Activated T-cell treated with anti-CD3 and anti-CD28 coated beads, Interleukin-2, amount 50 U/mL, for 48 hours (primary cell): ENCODE data around the gene KIF26B.

ENCODE experiments used
- DNase-seq, 2 experiments: peaks; one replicate each; pipeline ENCODE4 v3.0.0-alpha.2; 2020

Gene KIF26B

DNA sequence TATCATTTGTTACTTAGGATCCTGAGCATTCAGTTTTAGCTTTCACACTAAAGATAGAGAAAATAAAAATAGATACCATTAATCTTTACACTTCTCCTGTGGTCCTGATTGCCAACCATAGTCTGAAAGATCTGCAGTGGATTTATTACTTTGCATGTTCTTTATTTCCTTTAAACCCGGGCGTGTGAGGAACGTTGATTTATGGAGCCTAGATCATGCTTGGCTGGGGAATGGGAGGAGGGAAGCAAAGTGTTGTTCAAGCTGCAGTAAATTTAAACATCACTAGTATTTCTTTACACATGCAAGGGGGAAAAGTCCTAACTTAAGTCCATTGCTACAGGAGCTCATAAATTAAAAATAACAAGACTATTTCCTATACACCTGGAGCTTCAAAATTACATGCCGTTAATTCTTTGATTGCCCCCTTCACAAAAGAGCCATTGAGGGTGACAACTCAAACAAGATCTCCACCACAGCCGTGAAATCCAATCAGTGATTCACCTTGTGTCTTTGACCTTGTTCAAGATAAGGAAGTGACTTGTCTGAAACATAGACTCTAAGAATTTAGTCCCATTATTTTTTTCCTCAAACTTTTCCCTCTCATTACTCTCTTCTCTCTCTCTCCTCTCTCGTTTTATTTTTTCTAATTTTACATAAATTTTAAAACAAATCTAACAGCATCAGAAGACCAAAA is 282.7 kb downstream of the KIF26B start:
- DNase-seq = no peak

DNA sequence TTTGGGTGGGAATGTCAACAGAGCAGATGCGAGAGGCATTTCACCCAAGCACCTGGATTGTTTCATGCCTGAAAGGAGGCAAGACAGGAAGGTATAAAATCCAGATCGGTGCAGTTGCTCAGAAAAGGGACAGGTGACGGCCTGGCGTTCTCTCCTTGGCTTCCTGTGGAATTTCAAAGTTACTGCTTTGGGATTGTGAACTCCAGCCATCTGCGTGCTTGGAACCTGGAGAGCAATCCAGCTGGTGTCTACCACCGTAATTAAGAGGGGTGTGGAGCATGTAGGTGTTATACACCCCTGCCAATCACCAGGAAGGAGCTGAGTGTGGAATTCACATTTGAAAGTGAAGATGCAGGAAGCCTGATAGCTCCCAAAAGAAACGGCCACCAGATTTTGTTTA is 286.1 kb downstream of the KIF26B start:
- DNase-seq = no peak

GRCh38 chr1:245441689-245442088 is 286.9 kb downstream of the KIF26B start:
- no peak for DNase-seq

DNA sequence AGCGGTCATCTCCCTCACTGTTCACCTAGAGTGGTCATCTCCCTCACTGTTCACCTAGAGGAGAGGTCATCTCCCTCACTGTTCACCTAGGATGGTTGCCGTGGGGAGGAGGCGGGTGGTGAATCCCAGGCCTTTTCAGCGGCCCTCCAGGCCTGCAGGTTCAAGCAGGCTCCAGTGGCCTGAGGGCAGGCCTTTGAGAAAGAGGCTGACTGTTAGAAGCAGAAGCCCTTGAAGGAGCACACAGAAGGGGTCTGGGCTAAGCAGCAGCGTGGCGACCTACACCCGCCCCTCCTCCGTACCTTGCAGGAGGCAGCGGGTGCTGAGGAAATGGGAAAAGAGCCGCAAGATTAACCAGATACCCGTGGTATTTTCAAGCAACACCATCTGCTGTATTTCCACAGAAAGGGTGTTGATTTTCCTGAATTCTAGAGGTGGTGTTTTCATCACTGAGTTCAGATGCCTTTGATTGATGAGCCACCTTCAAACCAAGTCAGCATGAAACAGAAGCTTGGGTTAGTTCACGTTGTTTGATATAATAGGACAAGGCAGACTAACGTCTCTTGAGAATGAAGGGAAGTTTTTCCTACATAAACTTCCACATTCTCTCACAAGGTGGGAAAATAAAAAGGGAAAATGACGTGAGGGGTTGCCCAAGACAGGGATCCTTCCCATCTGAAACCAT is 289.5 kb downstream of the KIF26B start:
- no peak for DNase-seq

DNA sequence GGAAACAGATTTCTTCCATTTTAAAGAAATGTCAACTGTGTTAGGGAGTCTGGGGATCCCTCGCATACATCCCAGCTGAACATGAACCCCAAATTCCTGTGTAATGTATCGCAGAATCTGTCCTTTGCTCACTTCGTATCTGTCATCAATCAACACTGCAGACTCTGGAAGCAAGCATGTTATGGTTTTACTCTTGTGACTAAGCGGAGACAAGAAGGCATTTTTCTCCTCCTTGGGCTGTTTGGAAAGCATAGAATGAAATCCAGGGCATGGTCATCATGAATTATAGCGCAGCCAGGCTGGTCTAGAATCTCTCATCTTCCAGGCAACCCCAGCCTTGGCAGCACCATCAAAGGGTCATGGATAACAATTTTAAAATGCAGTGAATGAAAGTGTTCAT is 290.2 kb downstream of the KIF26B start:
- no peak for DNase-seq

GRCh38 chr1:245448531-245448930 is 293.7 kb downstream of the KIF26B start:
- DNase-seq = no peak

DNA sequence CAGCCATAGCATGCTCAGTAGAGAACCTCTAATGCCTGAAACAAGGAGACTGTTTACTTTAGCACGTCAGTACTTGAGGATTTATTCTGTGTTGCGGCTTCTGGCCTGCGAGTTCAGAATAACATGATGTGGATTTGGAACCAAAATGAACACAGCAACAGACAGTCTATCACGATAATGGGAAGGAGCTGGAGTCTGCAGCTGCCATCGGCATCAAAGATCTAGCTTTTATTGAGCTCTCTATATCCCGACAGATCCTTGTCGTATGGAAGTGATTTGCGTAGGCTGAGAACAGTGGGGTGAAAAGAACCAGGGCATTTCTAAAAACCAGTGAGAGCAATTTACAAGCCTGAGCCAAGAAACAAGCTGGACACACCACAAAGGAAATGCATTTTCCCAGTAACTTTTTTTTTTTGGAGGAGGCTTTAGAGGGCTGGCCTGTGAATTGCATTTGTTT is 294.2 kb downstream of the KIF26B start:
- no peak for DNase-seq

DNA sequence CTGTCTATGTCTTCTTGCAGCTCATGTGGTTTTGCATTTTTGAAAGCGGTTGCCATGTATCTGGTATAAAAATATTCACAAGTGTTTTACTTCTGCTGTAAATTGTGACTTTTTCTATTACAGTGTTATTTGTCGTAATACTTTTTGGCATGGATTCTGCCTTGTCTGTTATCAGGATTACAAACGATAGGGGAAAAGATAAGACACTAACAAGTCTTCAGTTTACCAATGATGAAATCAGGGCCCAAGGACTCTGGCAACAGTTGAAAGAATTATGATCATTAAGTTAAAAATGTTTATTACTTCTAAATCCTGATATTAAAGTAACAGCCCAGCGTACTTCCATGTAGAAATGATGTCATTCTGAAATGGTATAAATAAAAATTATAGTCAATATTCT is 298.8 kb downstream of the KIF26B start:
- no peak for DNase-seq

- no peak for DNase-seq
Observed at GRCh38 chr1:245454051-245454450, 299.3 kb downstream of the KIF26B start.

DNA sequence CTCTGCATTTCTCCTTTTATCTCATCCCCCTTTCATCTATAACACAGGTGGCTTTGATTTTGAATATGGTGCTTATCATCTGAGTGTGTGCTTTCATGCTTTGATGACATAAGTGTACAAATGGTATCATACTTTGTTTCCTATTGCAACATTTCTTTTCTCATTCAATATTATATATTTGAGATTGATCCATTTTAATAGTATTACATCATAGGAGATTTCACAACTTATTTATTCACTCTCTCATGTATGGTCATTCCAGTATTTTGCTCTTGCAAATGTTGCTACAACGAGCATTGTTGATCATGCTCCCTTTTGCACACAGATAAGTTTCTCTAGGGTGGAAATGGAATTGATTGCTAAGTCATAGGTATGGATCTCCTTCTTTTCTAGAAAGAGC is 302.8 kb downstream of the KIF26B start:
- DNase-seq = no peak

DNA sequence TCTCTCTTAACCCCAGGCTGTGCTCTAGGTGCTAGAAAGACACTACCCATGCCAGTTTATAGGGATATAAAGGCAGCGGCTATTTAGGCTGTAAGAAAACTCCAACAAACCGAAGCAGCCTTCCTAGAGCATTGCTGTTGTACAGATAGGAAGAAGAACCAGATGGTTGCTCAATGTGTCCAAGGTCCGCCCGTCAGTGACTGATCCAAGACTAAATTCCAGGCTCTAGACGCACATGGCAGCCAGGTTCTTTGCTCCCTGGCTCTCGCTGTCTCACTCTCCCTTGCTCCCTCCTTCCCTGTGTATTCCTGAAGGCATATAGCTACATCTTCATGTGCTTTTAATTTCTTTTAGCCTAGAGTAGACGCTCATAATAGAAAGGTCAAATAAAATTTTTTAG is 303.4 kb downstream of the KIF26B start:
- no peak for DNase-seq

DNA sequence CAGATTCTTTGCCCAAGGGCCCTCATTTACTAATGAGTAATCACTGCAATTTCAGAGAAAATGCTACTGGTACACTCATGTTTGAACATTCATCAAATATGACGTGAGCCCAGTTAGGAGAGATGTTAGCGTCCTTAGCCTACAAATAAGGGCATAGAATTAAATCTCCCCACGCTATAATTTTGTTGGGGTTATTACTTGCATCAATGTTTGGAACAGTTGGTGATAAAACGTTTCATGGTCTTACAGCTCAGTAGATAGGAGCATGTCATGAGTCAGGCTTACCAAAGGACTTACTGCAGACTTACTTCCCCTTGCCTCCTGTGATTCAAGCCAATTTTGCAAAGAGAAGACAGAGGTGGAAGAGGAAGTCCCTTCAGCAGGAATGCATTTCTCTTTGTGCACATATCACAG is 304.0 kb downstream of the KIF26B start:
- DNase-seq = no peak

DNA sequence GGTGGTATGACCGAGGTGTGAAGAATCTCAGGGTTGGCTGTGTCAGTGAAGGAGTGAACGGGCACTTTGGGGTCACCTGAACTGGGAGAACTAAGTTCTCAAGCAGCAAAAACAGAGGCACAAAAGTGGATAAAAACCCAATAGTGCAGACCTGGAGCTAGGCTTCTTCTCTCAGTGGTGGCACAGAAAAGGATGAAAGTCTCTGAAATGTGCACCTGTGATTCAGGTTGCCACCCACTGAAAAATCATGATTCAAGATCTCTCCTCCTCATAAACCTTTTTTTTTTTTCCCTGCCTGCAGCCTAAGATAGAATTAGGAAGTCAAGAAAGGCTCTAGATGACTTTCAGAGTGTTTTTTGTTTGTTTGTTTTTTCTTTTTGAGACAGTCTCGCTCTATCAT is 304.8 kb downstream of the KIF26B start:
- DNase-seq = no peak

GRCh38 chr1:245461681-245462080 is 306.9 kb downstream of the KIF26B start:
- DNase-seq = no peak

DNA sequence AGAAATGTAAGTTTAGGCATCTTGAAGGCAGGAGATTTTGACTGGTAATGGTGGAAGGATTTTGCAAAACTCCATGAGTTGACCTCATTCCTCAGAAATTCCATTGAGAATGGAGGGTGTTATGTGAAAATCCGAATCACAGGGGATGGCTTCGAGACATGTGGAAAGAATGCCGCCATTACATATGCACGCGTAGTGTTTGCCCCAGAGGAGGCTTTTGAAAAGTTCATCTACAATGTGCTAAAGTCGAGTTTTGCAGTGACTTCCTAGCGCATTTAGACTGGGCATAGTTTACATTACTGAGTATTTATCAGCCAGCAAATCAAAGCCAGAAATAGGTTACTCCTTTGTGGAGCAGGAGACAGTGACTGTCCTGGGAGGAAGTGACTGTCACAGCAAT is 307.4 kb downstream of the KIF26B start:
- DNase-seq = no peak

DNA sequence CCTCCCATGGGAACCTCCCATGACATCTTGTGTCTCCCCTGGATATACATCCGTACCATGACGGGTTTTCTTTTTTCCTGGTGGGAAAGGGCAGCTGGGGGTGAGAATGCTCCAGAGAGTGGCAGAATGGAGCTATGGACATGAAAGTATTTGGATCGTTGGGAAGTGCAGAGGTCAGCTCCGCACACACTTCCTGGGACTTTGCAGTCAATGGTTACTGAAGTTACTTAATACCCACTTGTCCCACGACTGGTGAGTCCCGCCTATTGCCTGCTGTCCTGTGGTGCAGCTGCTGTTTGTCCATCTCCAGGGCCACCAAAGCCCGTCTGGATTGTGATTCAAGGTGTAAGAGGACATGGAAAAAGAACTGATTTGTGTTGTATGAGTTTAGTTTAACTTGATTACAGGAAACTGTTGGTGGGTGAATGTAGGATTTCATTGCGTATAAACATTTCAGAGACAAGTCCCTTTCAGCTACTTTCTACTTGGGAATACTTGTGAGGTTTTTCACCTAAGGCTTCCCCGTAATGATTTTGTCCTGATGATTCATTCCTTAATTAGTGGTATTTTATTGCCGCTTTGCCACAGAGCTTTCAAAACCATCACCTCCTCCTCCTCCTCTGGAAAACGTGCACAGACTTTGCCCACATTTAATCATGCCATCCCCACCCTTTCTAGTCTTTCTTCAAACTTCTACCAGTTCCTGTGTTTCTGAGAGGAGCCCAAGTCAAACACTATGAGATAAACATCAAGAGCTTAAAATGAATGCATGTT is 308.8 kb downstream of the KIF26B start:
- DNase-seq = no peak

- DNase-seq = no peak
Observed at GRCh38 chr1:245464290-245464689, 309.5 kb downstream of the KIF26B start.

GRCh38 chr1:245465666-245466065 is 310.9 kb downstream of the KIF26B start:
- no peak for DNase-seq

- DNase-seq = no peak
Observed at GRCh38 chr1:245466261-245466660, 311.5 kb downstream of the KIF26B start.

GRCh38 chr1:245467804-245468203 is 313.0 kb downstream of the KIF26B start:
- no peak for DNase-seq

- DNase-seq = no peak
Observed at GRCh38 chr1:245469006-245469405, 314.2 kb downstream of the KIF26B start.

DNA sequence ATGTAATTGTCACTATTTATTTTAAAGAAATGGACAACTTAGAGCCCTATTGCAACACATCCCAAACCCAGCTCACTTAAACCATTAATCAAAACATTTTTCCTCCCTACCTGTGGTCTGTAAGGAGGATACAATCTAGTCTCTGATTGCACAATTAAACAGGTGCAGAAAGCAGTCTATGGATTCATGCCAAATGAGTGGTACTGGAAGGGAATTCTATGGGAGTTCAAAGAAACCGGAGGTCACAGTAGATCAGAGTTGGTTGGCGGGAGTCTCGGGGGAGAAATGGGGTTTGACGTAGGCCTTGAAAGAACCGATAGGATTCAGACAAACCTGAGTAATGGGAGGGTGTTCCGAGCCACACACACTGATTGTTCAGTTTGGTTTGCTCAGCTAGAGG is 314.9 kb downstream of the KIF26B start:
- DNase-seq = no peak

- DNase-seq = no peak
Observed at GRCh38 chr1:245475126-245475525, 320.3 kb downstream of the KIF26B start.

DNA sequence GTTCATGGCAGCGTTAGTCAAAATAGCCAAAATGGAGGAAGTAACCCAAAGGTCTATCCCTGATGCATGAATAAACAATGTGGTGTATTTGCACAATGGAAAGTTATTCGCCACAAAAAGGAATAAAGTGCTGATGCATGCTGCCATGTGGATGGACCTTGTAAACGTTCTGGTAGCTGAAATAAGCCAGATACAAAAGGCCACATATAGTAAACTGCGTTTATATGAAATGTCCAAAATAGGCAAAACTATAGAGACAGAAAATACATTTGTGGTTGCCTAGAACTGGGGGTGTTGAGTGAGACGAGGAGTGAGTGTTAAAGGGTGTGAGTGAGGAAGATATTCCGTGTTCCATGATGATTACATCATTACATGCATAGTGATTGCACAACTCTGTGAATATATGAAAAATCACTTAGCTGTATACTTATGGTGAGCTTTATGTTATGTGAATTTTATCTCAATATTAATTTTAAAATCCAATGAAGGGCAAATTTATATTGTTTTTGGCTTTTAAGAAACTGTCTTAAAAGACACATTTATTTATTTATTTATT is 321.3 kb downstream of the KIF26B start:
- no peak for DNase-seq
